ENCODE measurements around the gene GKN1. TPM values are rescaled to one million over a fixed set of nuclear protein-coding genes. Genes with fewer than 3 reads are reported as not detected.
A peak's percentile ranks its signal among the peaks of the same experiment; 100 is the strongest.

Gene GKN1, protein sequence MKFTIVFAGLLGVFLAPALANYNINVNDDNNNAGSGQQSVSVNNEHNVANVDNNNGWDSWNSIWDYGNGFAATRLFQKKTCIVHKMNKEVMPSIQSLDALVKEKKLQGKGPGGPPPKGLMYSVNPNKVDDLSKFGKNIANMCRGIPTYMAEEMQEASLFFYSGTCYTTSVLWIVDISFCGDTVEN
- total RNA-seq (not detected), polyA plus RNA-seq (ENCODE audit: insufficient read length in 6 of 6) (not detected)
- long read RNA-seq, donor 1: 0 reads
- long read RNA-seq, donor 2: 0 reads
- long read RNA-seq, donor 3: 0 reads
- long read RNA-seq, donor 4: 0 reads
- long read RNA-seq, donor 5: 0 reads
- long read RNA-seq, donor 6: 0 reads
- long read RNA-seq, donor 7: 0 reads
- long read RNA-seq, donor 8: 0 reads
- long read RNA-seq, donor 9: 0 reads
- long read RNA-seq, donor 10: 0 reads
- long read RNA-seq, donor 11: 0 reads
- long read RNA-seq, donor 12: 0 reads

GRCh38 chr2:68974251-68974650 lies at the start of gene GKN1:
GKN1 (plus strand) TSS chr2:68974636; CDS start chr2:68974678, 42 bp downstream.
- no peak within 1 kb of the TSS for H3K27ac ChIP-seq
- no peaks in the 10 kb centered on the region for H3K4me1 ChIP-seq
- DNase-seq (no peak), ATAC-seq (no peak)
- H3K36me3 ChIP-seq: no peaks in the 10 kb centered on the region
- no peaks in the 10 kb centered on the region for H3K27me3 ChIP-seq
- no peaks in the 10 kb centered on the region for H3K9me3 ChIP-seq
- no peak within 1 kb of the TSS for H3K4me3 ChIP-seq
- TF ChIP-seq CTCF (IDR thresholded peaks at IDR 0.05): no peak
- intact Hi-C loops (cut with DNase I): no loop called here

- intact Hi-C loops (cut with DNase I): loop anchor here in 1 of 2 donors (10.0 kb wide), 2 partner anchors 211 to 441 kb away; no protein-coding TSS in a partner anchor
Measured at GRCh38 chr2:68925295-68925896, 49.0 kb upstream of the GKN1 start.

DNA sequence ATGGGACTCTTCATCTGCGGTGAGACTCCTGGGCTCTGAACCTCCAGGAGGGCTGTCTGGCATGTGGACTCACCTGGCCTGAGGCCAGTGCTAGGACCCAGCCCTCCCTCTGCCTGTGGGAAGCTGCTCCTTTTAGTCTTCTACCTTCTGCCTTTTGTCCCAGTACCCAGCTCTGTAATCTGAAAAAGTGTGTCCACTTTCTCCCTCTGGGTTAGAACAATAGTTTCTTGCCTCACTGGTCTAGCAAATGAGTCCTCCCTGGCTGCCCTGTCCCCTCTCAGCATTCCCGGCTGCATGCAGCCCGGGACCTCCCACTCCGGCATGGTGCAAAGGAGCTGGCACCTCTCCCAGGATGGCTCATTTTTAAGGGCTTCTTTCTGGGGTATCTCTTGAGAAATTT lies 47.6 kb upstream of the GKN1 start:
- Histone ChIP-seq H3K4me3 (no peak overlapping the region), H3K4me1 (no peaks in the 10 kb centered on the region), H3K9me3 (no peaks in the 10 kb centered on the region), H3K36me3 (no peaks in the 10 kb centered on the region), H3K27ac (no peak overlapping the region), H3K27me3 (no peaks in the 10 kb centered on the region)
- DNase-seq (no peak), ATAC-seq (no peak)
- intact Hi-C loops (cut with DNase I): loop anchor here in 1 of 2 donors (10.0 kb wide), 2 partner anchors 212 to 442 kb away; no protein-coding TSS in a partner anchor
- no peak for TF ChIP-seq CTCF (IDR thresholded peaks at IDR 0.05)

More at GRCh38 chr2:68925295-68925896, 49.0 kb upstream of the GKN1 start:
- DNase-seq: peak in 1 of 4 donors; percentile 44
- H3K27ac ChIP-seq: no peak overlapping the region
- H3K4me3 ChIP-seq: no peak overlapping the region
- H3K4me1 ChIP-seq: no peaks in the 10 kb centered on the region
- peak; percentile 84 to 85 for TF ChIP-seq CTCF (IDR thresholded peaks at IDR 0.05)
- H3K9me3 ChIP-seq: no peaks in the 10 kb centered on the region
- H3K36me3 ChIP-seq: no peaks in the 10 kb centered on the region
- H3K27me3 ChIP-seq: no peaks in the 10 kb centered on the region
- ATAC-seq: peak; percentile 92

GRCh38 chr2:68931149-68931711 lies 43.2 kb upstream of the GKN1 start:
- no peak overlapping the region for H3K4me3 ChIP-seq
- no peaks in the 10 kb centered on the region for H3K9me3 ChIP-seq
- H3K27ac ChIP-seq: no peak overlapping the region
- no peaks in the 10 kb centered on the region for H3K27me3 ChIP-seq
- intact Hi-C loops (cut with DNase I): no loop called here
- TF ChIP-seq CTCF (IDR thresholded peaks at IDR 0.05): no peak
- DNase-seq: no peak
- H3K4me1 ChIP-seq: peaks cover 0 to 2% of the 10 kb centered on the region in 2 donors
- ATAC-seq: no peak
- no peaks in the 10 kb centered on the region for H3K36me3 ChIP-seq

GRCh38 chr2:68931799-68932198 lies 42.6 kb upstream of the GKN1 start:
- DNase-seq: peak in 2 of 4 donors; percentile 68 to 80
- Histone ChIP-seq H3K4me3 (no peak overlapping the region), H3K4me1 (peaks cover 0 to 6% of the 10 kb centered on the region in 2 donors), H3K36me3 (no peaks in the 10 kb centered on the region), H3K9me3 (no peaks in the 10 kb centered on the region), H3K27me3 (no peaks in the 10 kb centered on the region), H3K27ac (peak overlapping the region in 1 of 2 donors; percentile 5)
- no peak for ATAC-seq
- intact Hi-C loops (cut with DNase I): no loop called here
- no peak for TF ChIP-seq CTCF (IDR thresholded peaks at IDR 0.05)

Measured in left lung (tissue), 14 donors.